Prostate gland (tissue), 2 donors: ENCODE measurements around the gene TTC38.

Experiments used
- CTCF ChIP-seq, 4 experiments: fragments of 200-600 bp in 2 of 4; fragments of 450-650 bp in 2 of 4; sonication (generic) in 2 of 4; IDR thresholded peaks; 1 replicate in 3 of 4; 2 replicates in 1 of 4; pipeline ENCODE4 v1.5.1; 2016 to 2019; ENCODE audit warnings: antibody characterized with exemption in 4 of 4, mild to moderate bottlenecking in 2 of 4, moderate library complexity in 2 of 4
- POLR2A ChIP-seq: fragments of 450-650 bp; IDR thresholded peaks from one replicate; pipeline ENCODE4 v1.6.1; 2016; ENCODE audit warnings: antibody characterized with exemption, mild to moderate bottlenecking
- POLR2AphosphoS5 ChIP-seq: sonication (generic); formaldehyde crosslinking; IDR thresholded peaks from one replicate; pipeline ENCODE4 v1.6.1; 2017; ENCODE audit warnings: antibody characterized with exemption

GRCh38 chr22:46220921-46221320 is 46.9 kb upstream of the TTC38 start:
- TF ChIP-seq POLR2A, result no peak
- TF ChIP-seq CTCF (IDR thresholded peaks at IDR 0.05), result no peak
- TF ChIP-seq POLR2AphosphoS5, result no peak
